GM13976 (cell line): ENCODE results near the gene PRCD.

Experiments used
- DNase-seq: peaks from one replicate; pipeline ENCODE4 v3.0.0; 2012; ENCODE audit warnings: low spot score
- CTCF ChIP-seq: IDR thresholded peaks from 2 replicates; pipeline ENCODE4 v1.5.1; 2012; ENCODE audit warnings: borderline replicate concordance, mild to moderate bottlenecking; ENCODE audit not compliant: insufficient read depth; ENCODE audit errors: extremely low read depth, missing control alignments, control extremely low read depth
- in situ Hi-C: fragments of 300-500 bp; cut with MboI; formaldehyde crosslinking; loops from one replicate; pipeline ENCODE4 v1.12.0; 2022; ENCODE audit warnings: low sequenced_read_pairs, mixed read lengths, inconsistent platforms; ENCODE audit not compliant: unreplicated experiment

The PRCD gene

GRCh38 chr17:76539631-76540271 lies at the start of gene PRCD:
TSS of gene PRCD (plus strand) at chr17:76540044. CDS start at chr17:76540142, 98 bp downstream.
- in situ Hi-C loops, result no loop called here
- no peak for DNase-seq
- TF ChIP-seq CTCF, result no peak

GRCh38 chr17:76490112-76490710 lies 49.6 kb upstream of the PRCD start:
- in situ Hi-C loops, result no loop called here
- TF ChIP-seq CTCF, result no peak
- no peak for DNase-seq

GRCh38 chr17:76491271-76492122 lies 48.3 kb upstream of the PRCD start:
- no peak for TF ChIP-seq CTCF
- no peak for DNase-seq
- in situ Hi-C loops, result no loop called here

- TF ChIP-seq CTCF, result no peak
- peak; percentile 73 for DNase-seq
- in situ Hi-C loops, result no loop called here
Measured at GRCh38 chr17:76492123-76492988, 47.5 kb upstream of the PRCD start.

GRCh38 chr17:76492989-76493501 lies 46.8 kb upstream of the PRCD start:
- peak; percentile 77 for DNase-seq
- no peak for TF ChIP-seq CTCF
- in situ Hi-C loops, result no loop called here
